Duodenal mucosa (tissue), 2 donors: Measurements from ENCODE around the gene HOXA6.

Source experiments
- H3K27ac ChIP-seq: one replicate; pipeline ENCODE4 v1.7.0; 2013; ENCODE audit warnings: low read depth, low read length
- H3K27me3 ChIP-seq, 2 donors: one replicate each; pipeline ENCODE4 v1.7.0; 2013; ENCODE audit warnings: low read length in 2 of 2, control low read depth in 1 of 2; ENCODE audit not compliant: insufficient read depth in 2 of 2, control insufficient read depth in 1 of 2
- H3K36me3 ChIP-seq, 2 donors: one replicate each; pipeline ENCODE4 v1.7.0; 2013; ENCODE audit warnings: low read length in 2 of 2, control low read depth in 1 of 2; ENCODE audit not compliant: insufficient read depth in 2 of 2, control insufficient read depth in 1 of 2
- H3K4me1 ChIP-seq, 2 donors: one replicate each; pipeline ENCODE4 v1.7.0; 2013; ENCODE audit warnings: low read length in 2 of 2, control low read depth in 1 of 2; ENCODE audit not compliant: insufficient read depth in 2 of 2, control insufficient read depth in 1 of 2
- H3K4me3 ChIP-seq, 2 donors: one replicate each; pipeline ENCODE4 v1.7.0; 2013; ENCODE audit warnings: low read length in 2 of 2, low read depth in 1 of 2
- H3K9ac ChIP-seq, 2 donors: one replicate each; pipeline ENCODE4 v1.7.0; 2013; ENCODE audit warnings: low read length in 2 of 2, low read depth in 1 of 2
- H3K9me3 ChIP-seq, 2 donors: one replicate each; pipeline ENCODE4 v1.7.0; 2013; ENCODE audit warnings: low read length in 2 of 2, control low read depth in 1 of 2; ENCODE audit not compliant: control insufficient read depth in 1 of 2

HOXA6 gene

GRCh38 chr7:27178366-27178765, 30.8 kb upstream of the HOXA6 start:
- Histone ChIP-seq H3K4me3 (no peak overlapping the region), H3K9ac (no peak overlapping the region), H3K36me3 (no peaks in the 10 kb centered on the region), H3K9me3 (no peaks in the 10 kb centered on the region), H3K27ac (no peak overlapping the region), H3K27me3 (peaks cover 83 to 97% of the 10 kb centered on the region in 2 donors), H3K4me1 (peaks cover 0 to 10% of the 10 kb centered on the region in 2 donors)

DNA sequence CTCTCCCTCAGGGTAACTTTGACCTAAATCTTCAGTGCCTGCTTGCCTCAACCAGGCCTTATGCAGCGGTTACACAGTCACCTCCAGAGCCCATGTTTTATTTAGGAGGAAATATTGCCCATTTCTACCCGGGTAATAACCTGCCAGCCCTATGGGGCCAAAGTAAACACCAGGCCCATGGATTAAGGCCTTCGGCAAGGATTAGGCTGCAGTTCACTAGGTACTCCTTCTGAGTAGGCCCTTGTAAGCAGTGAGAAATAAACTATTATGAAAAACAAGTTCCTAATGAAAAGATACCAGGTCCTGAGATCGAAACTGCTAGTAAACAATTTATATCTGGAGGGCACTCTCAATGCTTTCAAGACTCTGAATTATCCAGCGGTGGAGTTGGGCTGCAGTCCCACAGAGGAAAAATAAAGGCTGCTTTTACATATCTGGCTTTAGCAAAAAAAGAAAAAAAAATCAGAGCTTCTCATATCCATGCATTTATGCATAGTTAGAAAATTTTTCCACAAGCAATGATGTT, 30.3 kb upstream of the HOXA6 start:
- Histone ChIP-seq H3K4me3 (no peak overlapping the region), H3K27ac (no peak overlapping the region), H3K9ac (no peak overlapping the region)

DNA sequence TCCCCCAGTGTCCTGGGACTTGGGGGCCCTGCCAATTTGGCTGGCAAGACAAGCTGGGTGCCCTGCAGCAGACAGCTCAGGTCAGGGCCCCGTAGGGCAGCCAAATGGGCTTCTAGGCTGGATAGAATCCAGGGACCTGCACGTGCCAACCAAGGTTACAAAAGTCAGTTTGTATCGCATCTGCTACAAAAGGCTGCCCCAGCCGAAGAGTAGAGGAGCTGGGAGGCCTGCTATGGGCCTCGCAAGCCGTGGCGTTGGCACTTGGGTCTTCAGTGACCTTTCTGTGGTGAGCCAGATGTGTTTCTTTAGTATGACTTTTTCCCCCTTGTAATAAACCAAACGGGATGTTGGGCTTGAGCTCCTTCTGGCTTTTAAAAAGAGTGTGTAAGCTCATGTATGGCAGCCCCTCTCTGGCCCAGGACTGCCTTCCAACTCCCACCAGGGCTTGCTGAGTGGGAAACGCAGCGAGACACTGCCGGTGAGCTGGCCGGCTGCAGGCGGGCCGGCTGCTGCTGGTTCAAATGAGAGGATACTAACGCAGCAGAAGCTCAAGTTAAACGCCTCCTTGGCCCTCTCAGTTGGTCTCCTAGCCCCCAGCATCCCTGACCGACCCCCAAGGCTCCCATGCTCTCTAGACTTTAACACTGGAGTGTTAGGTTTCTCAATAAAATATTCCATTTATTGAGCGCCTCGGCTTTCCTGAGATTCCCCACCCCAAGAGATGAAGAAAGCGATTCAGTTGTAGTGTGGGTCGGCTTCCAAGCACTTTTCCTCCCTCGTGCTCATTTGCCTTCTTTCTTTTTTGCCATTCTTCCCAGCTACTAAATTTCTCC, 29.6 kb upstream of the HOXA6 start:
- Histone ChIP-seq H3K4me1 (peaks cover 0 to 13% of the 10 kb centered on the region in 2 donors), H3K27me3 (peaks cover 82 to 97% of the 10 kb centered on the region in 2 donors), H3K36me3 (no peaks in the 10 kb centered on the region), H3K27ac (no peak overlapping the region), H3K4me3 (no peak overlapping the region), H3K9me3 (no peaks in the 10 kb centered on the region), H3K9ac (no peak overlapping the region)

More for the DNA sequence above, 30.3 kb upstream of the HOXA6 start:
- peaks cover 82 to 97% of the 10 kb centered on the region in 2 donors for H3K27me3 ChIP-seq
- peaks cover 0 to 8% of the 10 kb centered on the region in 2 donors for H3K4me1 ChIP-seq
- no peaks in the 10 kb centered on the region for H3K36me3 ChIP-seq
- H3K9me3 ChIP-seq, result no peaks in the 10 kb centered on the region

DNA sequence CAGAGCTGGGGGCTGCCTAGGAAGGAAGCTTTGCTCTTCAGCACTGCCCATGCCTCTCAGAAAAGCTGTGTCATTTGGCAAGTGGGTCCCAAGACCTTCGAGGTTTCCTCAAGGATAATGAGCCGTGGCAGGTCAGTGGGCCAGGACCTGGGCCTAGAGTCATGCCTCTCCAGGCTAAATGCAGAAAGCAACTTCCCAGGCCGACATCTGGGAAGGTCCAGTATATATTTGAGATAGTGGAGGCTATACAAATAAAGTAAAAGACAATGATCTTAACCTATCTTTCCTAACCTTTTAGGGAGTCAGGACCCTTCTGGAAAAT, 28.9 kb upstream of the HOXA6 start:
- Histone ChIP-seq H3K27me3 (peaks cover 84 to 98% of the 10 kb centered on the region in 2 donors), H3K27ac (no peak overlapping the region), H3K4me3 (no peak overlapping the region)

DNA sequence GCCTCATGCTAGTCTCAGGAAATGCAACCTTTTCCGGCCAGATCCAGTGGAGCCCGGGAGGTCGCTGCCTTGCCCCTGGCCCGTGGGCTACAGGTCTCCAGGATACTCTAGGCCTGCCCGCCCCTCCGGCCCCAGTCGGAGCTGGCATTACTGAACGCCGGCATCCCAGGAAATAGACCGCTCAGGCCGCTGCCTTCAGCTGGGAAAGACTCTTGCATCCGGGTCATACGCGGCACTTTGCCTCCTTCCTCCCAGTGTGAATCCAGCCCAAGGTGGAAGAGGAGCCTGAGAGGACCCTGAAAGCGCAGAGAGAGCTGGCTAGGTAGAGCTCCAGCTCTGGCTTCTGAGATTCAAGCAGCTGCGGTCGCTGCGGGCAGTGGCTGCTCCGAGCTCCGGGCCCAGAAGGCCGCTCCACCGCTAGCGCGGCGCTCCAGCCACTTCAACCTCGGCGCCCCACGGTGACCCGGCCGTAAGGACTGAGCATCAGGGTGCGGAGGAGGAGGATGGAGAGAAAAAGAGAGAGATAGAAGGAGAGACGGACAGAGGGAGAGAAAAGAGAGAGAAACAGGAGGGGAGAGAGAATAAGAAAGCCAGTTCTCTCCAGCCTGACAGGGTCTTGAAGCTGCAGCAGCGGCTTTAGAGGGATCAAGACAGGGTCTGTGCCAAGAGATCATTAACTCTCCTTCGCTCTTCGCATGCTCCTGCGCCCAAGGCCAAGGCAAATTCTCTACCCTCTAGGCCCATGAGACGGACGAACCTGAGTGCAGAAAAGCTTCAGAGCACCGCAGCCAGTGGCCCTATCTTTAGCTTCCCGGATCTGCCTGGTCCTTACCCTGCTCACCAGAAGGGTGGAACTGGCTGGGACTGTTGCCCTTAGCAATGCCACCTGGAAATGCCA, 28.3 kb upstream of the HOXA6 start:
- H3K4me3 ChIP-seq, result no peak overlapping the region
- H3K9ac ChIP-seq, result no peak overlapping the region
- H3K27ac ChIP-seq, result no peak overlapping the region

More for the DNA sequence above, 28.9 kb upstream of the HOXA6 start:
- Histone ChIP-seq H3K9me3 (no peaks in the 10 kb centered on the region), H3K4me1 (peaks cover 0 to 13% of the 10 kb centered on the region in 2 donors), H3K9ac (no peak overlapping the region), H3K36me3 (no peaks in the 10 kb centered on the region)

GRCh38 chr7:27174874-27175625, 27.5 kb upstream of the HOXA6 start:
- no peaks in the 10 kb centered on the region for H3K36me3 ChIP-seq
- H3K4me1 ChIP-seq, result peaks cover 0 to 13% of the 10 kb centered on the region in 2 donors
- H3K4me3 ChIP-seq, result no peak overlapping the region
- H3K9me3 ChIP-seq, result no peaks in the 10 kb centered on the region
- H3K9ac ChIP-seq, result no peak overlapping the region
- peaks cover 91 to 98% of the 10 kb centered on the region in 2 donors for H3K27me3 ChIP-seq
- H3K27ac ChIP-seq, result no peak overlapping the region

More for the DNA sequence above, 28.3 kb upstream of the HOXA6 start:
- peaks cover 0 to 13% of the 10 kb centered on the region in 2 donors for H3K4me1 ChIP-seq
- no peaks in the 10 kb centered on the region for H3K36me3 ChIP-seq
- H3K9me3 ChIP-seq, result no peaks in the 10 kb centered on the region
- H3K27me3 ChIP-seq, result peaks cover 87 to 98% of the 10 kb centered on the region in 2 donors

DNA sequence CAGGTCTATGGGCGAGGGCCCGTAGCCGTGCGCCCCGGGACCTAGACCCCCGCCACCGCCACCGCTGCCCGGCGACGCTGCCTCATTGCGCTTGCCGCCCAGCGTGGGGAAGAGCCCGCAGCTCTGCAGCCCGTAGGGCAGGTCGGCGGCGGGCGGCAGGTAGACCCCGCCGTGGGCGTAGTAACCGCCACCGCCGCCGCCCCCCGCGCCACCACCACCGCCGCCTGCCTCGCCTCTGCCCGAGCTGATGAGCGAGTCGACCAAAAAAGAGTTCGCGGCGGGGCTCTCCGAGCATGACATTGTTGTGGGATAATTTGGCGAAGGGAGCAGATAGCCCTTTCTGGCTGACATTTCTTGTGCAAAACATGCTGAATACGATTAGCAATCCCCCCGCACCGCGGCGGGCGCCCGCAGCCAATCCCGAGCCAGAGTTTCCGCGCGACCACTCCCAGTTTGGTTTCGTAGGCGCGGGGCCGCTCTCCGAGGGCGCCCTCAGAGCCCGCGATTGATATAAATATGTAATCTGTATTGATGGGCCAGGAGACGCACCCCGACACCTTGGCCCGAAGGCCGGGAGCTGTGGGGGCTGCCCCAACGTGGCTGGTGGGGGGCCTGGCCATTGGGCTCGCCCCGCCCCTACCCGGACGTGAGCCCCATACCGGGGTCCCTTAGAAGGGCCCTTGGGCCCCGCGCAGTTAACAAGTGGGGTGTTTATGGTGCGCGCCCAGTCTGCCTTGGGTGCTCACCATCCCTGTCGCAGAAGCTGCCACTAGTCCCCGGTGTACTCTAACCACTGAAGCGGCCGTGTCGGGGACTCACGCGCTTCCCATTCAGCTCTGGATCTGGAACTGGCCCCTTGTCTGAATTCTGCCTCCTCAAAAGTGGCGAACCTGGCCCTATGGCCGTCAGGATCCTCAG, 26.6 kb upstream of the HOXA6 start, which contains the start of gene HOXA10:
Gene HOXA10 (minus strand): TSS at position 365 of the 918 bp plus-strand sequence. CDS start 14 bp downstream, at position 351.
- H3K9ac ChIP-seq, result no peak within 1 kb of the TSS
- H3K4me3 ChIP-seq, result peak within 1 kb of the TSS; percentile 45 to 47

GRCh38 chr7:27173511-27173955, 26.0 kb upstream of the HOXA6 start:
- Histone ChIP-seq H3K36me3 (no peaks in the 10 kb centered on the region), H3K27ac (peak overlapping the region; percentile 20), H3K27me3 (peaks cover 94 to 98% of the 10 kb centered on the region in 2 donors), H3K9me3 (no peaks in the 10 kb centered on the region), H3K4me1 (peaks cover 0 to 5% of the 10 kb centered on the region in 2 donors), H3K9ac (no peak overlapping the region), H3K4me3 (peak overlapping the region; percentile 45 to 47)

More for the DNA sequence above, 26.6 kb upstream of the HOXA6 start, which contains the start of gene HOXA10:
- Histone ChIP-seq H3K4me1 (peaks cover 0 to 6% of the 10 kb centered on the region in 2 donors), H3K9me3 (no peaks in the 10 kb centered on the region), H3K27ac (peak within 1 kb of the TSS; percentile 20), H3K27me3 (peaks cover 89 to 98% of the 10 kb centered on the region in 2 donors), H3K36me3 (no peaks in the 10 kb centered on the region)
